HCT116 (cell line): ENCODE results near the gene WNT9A. TPM values are rescaled to one million over a fixed set of nuclear protein-coding genes. Genes with fewer than 3 reads are reported as not detected.

Experiments
- ATAC-seq: fragments of 200-7000 bp; cut with Tn5 transposase; 2 replicates; pipeline ENCODE4 v1.9.1; 2020; ENCODE audit warnings: mild to moderate bottlenecking, moderate library complexity
- BruUV-seq: library from RNA; stranded (reverse); fragments of 400-500 nt; replicated peaks from 2 replicates; lab custom pipeline; 2021; lab: Mats Ljungman, UMichigan
- CTCF ChIA-PET: fragments of 300-600 bp; sonication (Branson Sonifier 250); formaldehyde crosslinking; loops from one replicate; lab custom pipeline; 2021; ENCODE audit warnings: antibody characterized with exemption; lab: Charles Lee
- POLR2A ChIA-PET: fragments of 300-600, 350-600 bp; sonication (Branson Sonifier 250); formaldehyde crosslinking; loops from one replicate; lab custom pipeline; 2021; ENCODE audit warnings: antibody characterized with exemption; lab: Charles Lee
- RAD21 ChIA-PET, 2 experiments: fragments of 300-600 bp; sonication (Branson Sonifier 250); formaldehyde crosslinking; loops; one replicate each; lab custom pipeline; 2023; ENCODE audit warnings: low total read pairs in 2 of 2; ENCODE audit not compliant: uncharacterized antibody in 2 of 2, unreplicated experiment in 2 of 2, low non-redundant PET in 1 of 2; lab: Charles Lee
- DNase-seq: peaks from one replicate; pipeline ENCODE4 v3.0.0-alpha.2; 2010; ENCODE audit warnings: low read depth, low spot score
- H2AFZ ChIP-seq: fragments of 200-600 bp; shearing (Covaris generic), sonication (generic); 2 replicates; pipeline ENCODE4 v1.6.1; 2017; ENCODE audit warnings: low read depth, mixed run types, mixed read lengths, antibody characterized with exemption, low read length; ENCODE audit not compliant: poor library complexity, severe bottlenecking
- H3K27ac ChIP-seq: 2 replicates; pipeline ENCODE4 v1.5.1; 2012; ENCODE audit warnings: low read depth, low read length
- H3K27me3 ChIP-seq: fragments of 200-600 bp; sonication (generic); 2 replicates; pipeline ENCODE4 v1.6.1; 2016; ENCODE audit warnings: mixed run types, low read length, mixed read lengths; ENCODE audit not compliant: insufficient read depth
- H3K36me3 ChIP-seq, 2 experiments: fragments of 200-500 bp in 1 of 2; fragments of 200-600 bp in 1 of 2; sonication (Bioruptor generic) in 1 of 2; sonication (generic) in 1 of 2; 2 replicates each; pipeline versions ENCODE4 v1.5.1 to v1.6.1; 2014 to 2016; ENCODE audit warnings: low read length in 2 of 2, inconsistent platforms in 1 of 2, mixed read lengths in 1 of 2, mixed run types in 1 of 2; ENCODE audit not compliant: insufficient read depth in 2 of 2, control insufficient read depth in 1 of 2
- H3K4me1 ChIP-seq, 2 experiments: fragments of 200-600 bp in 1 of 2; sonication (generic) in 1 of 2; 2 replicates each; pipeline versions ENCODE4 v1.5.1 to v1.6.1; 2012 to 2017; ENCODE audit warnings: low read length in 2 of 2, inconsistent platforms in 1 of 2, mild to moderate bottlenecking in 1 of 2, mixed read lengths in 1 of 2, mixed run types in 1 of 2, moderate library complexity in 1 of 2; ENCODE audit not compliant: insufficient read depth in 2 of 2, control insufficient read depth in 1 of 2
- H3K4me2 ChIP-seq: fragments of 200-600 bp; sonication (generic); 2 replicates; pipeline ENCODE4 v1.6.1; 2017; ENCODE audit warnings: mixed run types, low read length, mixed read lengths
- H3K4me3 ChIP-seq, 2 experiments: fragments of 200-600 bp in 1 of 2; sonication (generic) in 1 of 2; replicated peaks in 1 of 2; 2 replicates each; pipeline ENCODE4 v1.5.1; 2011 to 2016; ENCODE audit warnings: low read length in 2 of 2, control low read depth in 1 of 2, low read depth in 1 of 2, mild to moderate bottlenecking in 1 of 2, mixed read lengths in 1 of 2, mixed run types in 1 of 2
- H3K79me2 ChIP-seq: fragments of 200-600 bp; sonication (generic); 2 replicates; pipeline ENCODE4 v1.6.1; 2017; ENCODE audit warnings: mild to moderate bottlenecking, mixed run types, low read length, moderate library complexity, mixed read lengths; ENCODE audit not compliant: insufficient read depth
- H3K9ac ChIP-seq: fragments of 200-600 bp; sonication (generic); 2 replicates; pipeline ENCODE4 v1.6.1; 2016; ENCODE audit warnings: low read length, mixed read lengths
- H3K9me2 ChIP-seq: fragments of 200-600 bp; sonication (generic), shearing (Covaris generic); 2 replicates; pipeline ENCODE4 v1.6.1; 2017; ENCODE audit warnings: mixed run types, mild to moderate bottlenecking, moderate library complexity; ENCODE audit not compliant: insufficient read depth
- H3K9me3 ChIP-seq, 2 experiments: fragments of 200-500 bp in 1 of 2; fragments of 200-600 bp in 1 of 2; sonication (Bioruptor generic) in 1 of 2; sonication (generic) in 1 of 2; 2 replicates each; pipeline ENCODE4 v1.6.1; 2014 to 2017; ENCODE audit warnings: low read length in 2 of 2, mixed read lengths in 2 of 2, inconsistent platforms in 1 of 2, low read depth in 1 of 2, mild to moderate bottlenecking in 1 of 2, mixed run types in 1 of 2, moderate library complexity in 1 of 2; ENCODE audit not compliant: control insufficient read depth in 1 of 2, insufficient read depth in 1 of 2
- H4K20me1 ChIP-seq: fragments of 200-600 bp; sonication (generic), shearing (Covaris generic); 2 replicates; pipeline ENCODE4 v1.6.1; 2017; ENCODE audit warnings: mixed run types, mild to moderate bottlenecking, moderate library complexity; ENCODE audit not compliant: insufficient read depth
- FOSL1 ChIP-seq: IDR thresholded peaks from 2 replicates; pipeline ENCODE4 v1.6.1; 2012; ENCODE audit warnings: low read depth
- JUND ChIP-seq: IDR thresholded peaks from 2 replicates; pipeline ENCODE4 v1.6.1; 2012
- MAX ChIP-seq: IDR thresholded peaks from 2 replicates; pipeline ENCODE4 v1.6.1; 2012
- RAD21 ChIP-seq: IDR thresholded peaks from 2 replicates; pipeline ENCODE4 v1.6.1; 2012; ENCODE audit warnings: low read depth, mild to moderate bottlenecking
- ZBTB33 ChIP-seq: IDR thresholded peaks from 2 replicates; pipeline ENCODE4 v1.6.1; 2011; ENCODE audit warnings: mild to moderate bottlenecking, low read length, moderate library complexity; ENCODE audit not compliant: insufficient replicate concordance; ENCODE audit errors: extremely low read depth
- intact Hi-C: fragments of 100-400 bp; cut with micrococcal nuclease; formaldehyde crosslinking; loops from 2 replicates; pipeline ENCODE4 v1.10.0; 2022
- total RNA-seq: library from RNA; stranded (reverse); gene quantifications from one replicate; pipeline ENCODE4 v1.2.1, GENCODE V29; 2021; ENCODE audit not compliant: unreplicated experiment

Gene WNT9A
- total RNA-seq, 1 experiment from 2014 or later, result 5.6 TPM

GRCh38 chr1:227896710-227897655 is 50.7 kb downstream of the WNT9A start:
- Histone ChIP-seq H3K9me2 (no peaks in the 10 kb centered on the region), H3K27me3 (no peaks in the 10 kb centered on the region), H3K4me1 (peaks cover 5 to 25% of the 10 kb centered on the region in 2 experiments; a peak in 3 of 4 replicates), H3K79me2 (no peaks in the 10 kb centered on the region), H2AFZ (no peak overlapping the region), H3K9ac (no peak overlapping the region), H3K27ac (no peak overlapping the region), H3K9me3 (no peaks in the 10 kb centered on the region), H4K20me1 (no peaks in the 10 kb centered on the region), H3K4me2 (no peak overlapping the region), H3K4me3 (no peak overlapping the region), H3K36me3 (no peaks in the 10 kb centered on the region)
- TF ChIP-seq ZBTB33, result no peak
- TF ChIP-seq MAX, result no peak
- TF ChIP-seq FOSL1, result no peak
- no peak for TF ChIP-seq RAD21
- no peak for TF ChIP-seq JUND
- no peak for ATAC-seq
- ChIA-PET CTCF (no interaction called here), POLR2A (no interaction called here), RAD21 (interaction anchor here in 1 of 2 experiments (0.6 kb wide), 1 partner anchor 39 kb away, joined by 3 read pairs; no protein-coding TSS in a partner anchor)
- intact Hi-C loops, result no loop called here
- DNase-seq, result no peak
- no TSS peak for BruUV-seq
